H9 (cell line): ENCODE results near the gene PRKACG. TPM values are rescaled to one million over a fixed set of nuclear protein-coding genes. Genes with fewer than 3 reads are reported as not detected.

Source experiments
- DNase-seq: peaks from one replicate; pipeline ENCODE4 v3.0.0-alpha.2; 2017
- H2AFZ ChIP-seq: one replicate; pipeline ENCODE4 v1.6.1; 2013; ENCODE audit warnings: mild to moderate bottlenecking, low read length, control low read depth, moderate library complexity
- H2AK5ac ChIP-seq: 2 replicates; pipeline ENCODE4 v1.6.1; 2013; ENCODE audit warnings: low read length, control low read depth, mixed read lengths; ENCODE audit not compliant: insufficient read length
- H2BK120ac ChIP-seq: one replicate; pipeline ENCODE4 v1.6.1; 2013; ENCODE audit warnings: low read depth, mild to moderate bottlenecking, low read length, control low read depth, inconsistent platforms; ENCODE audit not compliant: poor library complexity, severe bottlenecking
- H2BK12ac ChIP-seq: 2 replicates; pipeline ENCODE4 v1.6.1; 2013; ENCODE audit warnings: low read length, control low read depth, mixed read lengths, low read depth; ENCODE audit not compliant: insufficient read length
- H2BK15ac ChIP-seq: 2 replicates; pipeline ENCODE4 v1.6.1; 2013; ENCODE audit warnings: low read depth, low read length, control low read depth
- H2BK20ac ChIP-seq: one replicate; pipeline ENCODE4 v1.6.1; 2013; ENCODE audit warnings: low read depth, mild to moderate bottlenecking, low read length, control low read depth, inconsistent platforms; ENCODE audit not compliant: poor library complexity, severe bottlenecking
- H2BK5ac ChIP-seq: 2 replicates; pipeline ENCODE4 v1.6.1; 2013; ENCODE audit warnings: low read length, control low read depth, mixed read lengths; ENCODE audit not compliant: insufficient read length
- H3K14ac ChIP-seq: 2 replicates; pipeline ENCODE4 v1.6.1; 2013; ENCODE audit warnings: low read length, control low read depth; ENCODE audit not compliant: insufficient read depth
- H3K18ac ChIP-seq: 2 replicates; pipeline ENCODE4 v1.6.1; 2013; ENCODE audit warnings: low read depth, mild to moderate bottlenecking, mixed read lengths, low read length, control low read depth; ENCODE audit not compliant: insufficient read length
- H3K23ac ChIP-seq: 2 replicates; pipeline ENCODE4 v1.6.1; 2013; ENCODE audit warnings: low read length, control low read depth, mixed read lengths, low read depth; ENCODE audit not compliant: insufficient read length
- H3K23me2 ChIP-seq: 2 replicates; pipeline ENCODE4 v1.6.1; 2013; ENCODE audit warnings: low read depth, mild to moderate bottlenecking, mixed read lengths, low read length, control low read depth; ENCODE audit not compliant: insufficient read length, poor library complexity, severe bottlenecking
- H3K27ac ChIP-seq: 2 replicates; pipeline ENCODE4 v1.5.1; 2013; ENCODE audit warnings: low read length, control low read depth, mixed read lengths, low read depth; ENCODE audit not compliant: insufficient read length
- H3K27me3 ChIP-seq: 2 replicates; pipeline ENCODE4 v1.6.1; 2013; ENCODE audit warnings: low read length, control low read depth, inconsistent platforms; ENCODE audit not compliant: insufficient read depth
- H3K4ac ChIP-seq: 2 replicates; pipeline ENCODE4 v1.6.1; 2013; ENCODE audit warnings: low read depth, mild to moderate bottlenecking, control low read depth, inconsistent platforms, low read length, moderate library complexity
- H3K4me1 ChIP-seq: 2 replicates; pipeline ENCODE4 v1.6.1; 2013; ENCODE audit warnings: low read length, control low read depth, inconsistent platforms; ENCODE audit not compliant: insufficient read depth
- H3K4me2 ChIP-seq: 2 replicates; pipeline ENCODE4 v1.6.1; 2013; ENCODE audit warnings: low read length, control low read depth, mixed read lengths; ENCODE audit not compliant: insufficient read length, insufficient read depth
- H3K56ac ChIP-seq: 2 replicates; pipeline ENCODE4 v1.6.1; 2013; ENCODE audit warnings: low read depth, mild to moderate bottlenecking, mixed read lengths, low read length, control low read depth; ENCODE audit not compliant: insufficient read length
- H3K79me1 ChIP-seq: 2 replicates; pipeline ENCODE4 v1.6.1; 2013; ENCODE audit warnings: low read depth, mild to moderate bottlenecking, moderate library complexity, low read length, control low read depth, inconsistent platforms; ENCODE audit not compliant: insufficient read depth, poor library complexity, severe bottlenecking
- H3K79me2 ChIP-seq: 2 replicates; pipeline ENCODE4 v1.6.1; 2013; ENCODE audit warnings: low read length, control low read depth, inconsistent platforms; ENCODE audit not compliant: insufficient read depth
- H3K9ac ChIP-seq: 2 replicates; pipeline ENCODE4 v1.6.1; 2013; ENCODE audit warnings: low read length, control low read depth, mixed read lengths; ENCODE audit not compliant: insufficient read length; ENCODE audit errors: extremely low read depth
- H3K9me3 ChIP-seq: one replicate; pipeline ENCODE4 v1.6.1; 2013; ENCODE audit warnings: low read depth, low read length, inconsistent platforms; ENCODE audit not compliant: control insufficient read depth
- H3T11ph ChIP-seq: one replicate; pipeline ENCODE4 v1.6.1; 2013; ENCODE audit warnings: mild to moderate bottlenecking, low read length, control low read depth, inconsistent platforms
- H4K20me1 ChIP-seq: one replicate; pipeline ENCODE4 v1.6.1; 2013; ENCODE audit not compliant: control insufficient read depth, insufficient read length, insufficient read depth
- H4K5ac ChIP-seq: 2 replicates; pipeline ENCODE4 v1.6.1; 2013; ENCODE audit warnings: low read depth, mild to moderate bottlenecking, mixed read lengths, low read length, control low read depth; ENCODE audit not compliant: insufficient read length
- H4K8ac ChIP-seq: replicated peaks from 2 replicates; pipeline ENCODE4 v1.6.1; 2013; ENCODE audit warnings: low read length, control low read depth, mixed read lengths, low read depth; ENCODE audit not compliant: insufficient read length
- H4K91ac ChIP-seq: 2 replicates; pipeline ENCODE4 v1.6.1; 2013; ENCODE audit warnings: low read depth, mild to moderate bottlenecking, moderate library complexity, mixed read lengths, low read length, control low read depth; ENCODE audit not compliant: insufficient read length
- H3K27ac Mint-ChIP-seq, 3 experiments: 2 replicates in 2 of 3; 3 replicates in 1 of 3; pipeline ENCODE4 v1.8.0; 2020 to 2021; ENCODE audit warnings: mixed read lengths in 3 of 3, mild to moderate bottlenecking in 1 of 3, moderate library complexity in 1 of 3
- H3K27me3 Mint-ChIP-seq: 2 replicates; pipeline ENCODE4 v1.8.0; 2021; ENCODE audit warnings: low read depth, mild to moderate bottlenecking, moderate library complexity, mixed read lengths
- H3K36me3 Mint-ChIP-seq, 3 experiments: 2 replicates in 2 of 3; 3 replicates in 1 of 3; pipeline ENCODE4 v1.8.0; 2020 to 2021; ENCODE audit warnings: low read depth in 3 of 3, mixed read lengths in 3 of 3; ENCODE audit not compliant: insufficient read depth in 1 of 3
- H3K4me1 Mint-ChIP-seq, 2 experiments: 2 replicates each; pipeline ENCODE4 v1.8.0; 2020; ENCODE audit warnings: mixed read lengths in 2 of 2
- H3K4me3 Mint-ChIP-seq, 2 experiments: 2 replicates in 1 of 2; 3 replicates in 1 of 2; pipeline ENCODE4 v1.8.0; 2020 to 2021; ENCODE audit warnings: mild to moderate bottlenecking in 2 of 2, mixed read lengths in 2 of 2, moderate library complexity in 1 of 2
- H3K9me3 Mint-ChIP-seq, 2 experiments: 2 replicates in 1 of 2; 3 replicates in 1 of 2; pipeline ENCODE4 v1.8.0; 2020; ENCODE audit warnings: mild to moderate bottlenecking in 2 of 2, mixed read lengths in 2 of 2, moderate library complexity in 1 of 2
- WGBS: extraction: QIAGEN DNeasy Blood & Tissue Kit; methylation state at CpG from one replicate; pipeline ENCODE4 v1.1.7; 2013; ENCODE audit warnings: missing lambda C conversion rate, low lambda C conversion rate, mixed read lengths; ENCODE audit not compliant: insufficient read length; ENCODE audit errors: extremely low coverage; 5-methylcytosine and 5-hydroxymethylcytosine counted together
- total RNA-seq: library from RNA; stranded (reverse); gene quantifications from 2 replicates; pipeline ENCODE4 v1.2.1, GENCODE V29; 2021
- TF ChIP-seq, protein P1 (sequence below): fragments of 200-600 bp; sonication (generic); conservative IDR thresholded peaks from 3 replicates; pipeline ENCODE4 v1.8.0; 2021; ENCODE audit warnings: antibody characterized with exemption, mild to moderate bottlenecking

The PRKACG gene
- total RNA-seq, 1 experiment from 2014 or later: not detected

DNA sequence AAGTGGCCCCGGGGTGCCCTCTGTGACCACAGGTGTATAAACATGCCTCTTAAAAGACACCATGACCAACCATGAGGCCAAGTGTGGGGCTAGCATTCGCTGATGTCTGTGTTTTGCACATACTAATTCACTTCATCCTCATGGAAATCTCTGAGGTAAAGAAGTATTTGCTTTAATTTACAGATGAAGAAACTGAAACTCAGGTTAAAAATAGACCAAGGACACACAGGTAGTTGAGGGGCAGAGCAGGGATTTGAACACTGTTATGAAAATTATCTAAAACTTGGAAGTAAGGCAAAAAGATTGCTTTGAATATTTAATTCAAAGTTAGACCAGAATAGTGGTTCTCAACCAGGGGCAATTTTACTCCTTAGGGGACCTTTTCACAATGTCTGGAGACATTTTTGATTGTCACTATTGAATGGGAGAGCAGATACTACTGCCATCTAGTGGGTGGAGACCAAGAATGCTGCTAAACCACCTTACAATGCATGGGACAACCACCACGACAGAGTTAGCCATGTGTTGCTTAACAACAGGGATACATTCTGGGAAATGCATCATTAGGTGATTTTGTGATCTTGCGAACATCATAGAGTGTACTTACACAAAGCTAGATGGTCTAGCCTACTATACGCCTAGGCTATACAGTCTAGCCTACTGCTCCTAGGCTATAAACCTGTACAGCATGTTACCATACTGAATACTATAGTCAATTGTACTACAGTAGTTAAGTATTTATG is 13.6 kb upstream of the PRKACG start:
- Histone ChIP-seq H4K5ac (no peak overlapping the region), H3K4me2 (no peak overlapping the region), H3K9ac (no peak overlapping the region), H2BK120ac (no peak overlapping the region), H3K27ac (no peak overlapping the region), H3K18ac (no peak overlapping the region), H2BK5ac (no peak overlapping the region), H4K8ac (no peak overlapping the region), H3K79me1 (no peaks in the 10 kb centered on the region), H3K9me3 (peaks cover 4% of the 10 kb centered on the region), H2BK15ac (no peak overlapping the region), H3K23ac (no peak overlapping the region), H2AK5ac (no peak overlapping the region), H3K4me1 (no peaks in the 10 kb centered on the region; the same call in 1 of the 2 replicates), H2BK20ac (no peak overlapping the region), H3K14ac (no peak overlapping the region), H2AFZ (no peak overlapping the region), H3K56ac (no peak overlapping the region), H3K4ac (no peak overlapping the region), H3K27me3 (no peaks in the 10 kb centered on the region), H3K23me2 (no peaks in the 10 kb centered on the region), H4K20me1 (no peaks in the 10 kb centered on the region), H2BK12ac (no peak overlapping the region), H3T11ph (no peak overlapping the region), H4K91ac (no peak overlapping the region), H3K79me2 (no peaks in the 10 kb centered on the region)
- H3K4me3 Mint-ChIP-seq: no peak overlapping the region
- H3K27ac Mint-ChIP-seq: no peak overlapping the region
- no peaks in the 10 kb centered on the region for H3K27me3 Mint-ChIP-seq
- TF ChIP-seq, protein P1, sequence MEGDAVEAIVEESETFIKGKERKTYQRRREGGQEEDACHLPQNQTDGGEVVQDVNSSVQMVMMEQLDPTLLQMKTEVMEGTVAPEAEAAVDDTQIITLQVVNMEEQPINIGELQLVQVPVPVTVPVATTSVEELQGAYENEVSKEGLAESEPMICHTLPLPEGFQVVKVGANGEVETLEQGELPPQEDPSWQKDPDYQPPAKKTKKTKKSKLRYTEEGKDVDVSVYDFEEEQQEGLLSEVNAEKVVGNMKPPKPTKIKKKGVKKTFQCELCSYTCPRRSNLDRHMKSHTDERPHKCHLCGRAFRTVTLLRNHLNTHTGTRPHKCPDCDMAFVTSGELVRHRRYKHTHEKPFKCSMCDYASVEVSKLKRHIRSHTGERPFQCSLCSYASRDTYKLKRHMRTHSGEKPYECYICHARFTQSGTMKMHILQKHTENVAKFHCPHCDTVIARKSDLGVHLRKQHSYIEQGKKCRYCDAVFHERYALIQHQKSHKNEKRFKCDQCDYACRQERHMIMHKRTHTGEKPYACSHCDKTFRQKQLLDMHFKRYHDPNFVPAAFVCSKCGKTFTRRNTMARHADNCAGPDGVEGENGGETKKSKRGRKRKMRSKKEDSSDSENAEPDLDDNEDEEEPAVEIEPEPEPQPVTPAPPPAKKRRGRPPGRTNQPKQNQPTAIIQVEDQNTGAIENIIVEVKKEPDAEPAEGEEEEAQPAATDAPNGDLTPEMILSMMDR: peak; percentile 85
- H3K36me3 Mint-ChIP-seq: peaks cover 4 to 6% (median 6%) of the 10 kb centered on the region in 3 experiments; a peak in 6 of 7 replicates
- no CpG with 5 or more reads among the region's 5 CpGs for WGBS
- peak; percentile 49 for DNase-seq
- peaks cover 16 to 25% of the 10 kb centered on the region in 2 experiments for H3K4me1 Mint-ChIP-seq
- H3K9me3 Mint-ChIP-seq: peaks cover 6 to 7% of the 10 kb centered on the region in 2 experiments; a peak in 4 of 5 replicates
